Measurements from ENCODE around the gene TNNI3. TPM values are rescaled to one million over a fixed set of nuclear protein-coding genes. Genes with fewer than 3 reads are reported as not detected.

The TNNI3 gene
- total and polyA plus RNA-seq, 9 of the 15 experiments (the other 6 are each of a cell fraction or from before 2014, with no cell fraction given), result 4.7 to 158 (median 42.0) TPM

GRCh38 chr19:55165952-55166529 is 8.5 kb upstream of the TNNI3 start (continued):
- 0 out of 2 replicates have a peak, but pooled peaks have one; percentile 53 for TF ChIP-seq RB1 (IDR thresholded peaks at IDR 0.05; ENCODE audit: low read depth)
- no peak for TF ChIP-seq TFAM (CRISPR knock-in tag; conservative IDR thresholded peaks at IDR 0.05)
- no peak for TF ChIP-seq GTF2F1 (IDR thresholded peaks at IDR 0.05; ENCODE audit: low read depth, low read length)
- 0 out of 2 replicates have a peak, but pooled peaks have one; percentile 44 for TF ChIP-seq ZBTB9 (CRISPR knock-in tag; IDR thresholded peaks at IDR 0.05)
- TF ChIP-seq ATF6 (CRISPR knock-in tag; IDR thresholded peaks at IDR 0.05), result no peak; the same call in 1 of the 2 replicates
- TF ChIP-seq RBM15 (IDR thresholded peaks at IDR 0.05; ENCODE audit: insufficient read depth, low read length), result no peak
- TF ChIP-seq TCFL5 (CRISPR knock-in tag; conservative IDR thresholded peaks at IDR 0.05), result no peak
- TF ChIP-seq ZFP91 (CRISPR knock-in tag; IDR thresholded peaks at IDR 0.05), result 0 out of 2 replicates have a peak, but pooled peaks have one; percentile 37
- no peak for TF ChIP-seq SNIP1 (IDR thresholded peaks at IDR 0.05; ENCODE audit: low read depth)
- TF ChIP-seq HDAC6 (IDR thresholded peaks at IDR 0.05; ENCODE audit: low read depth, low read length), result no peak
- no peak for TF ChIP-seq MYNN (IDR thresholded peaks at IDR 0.05)
- no peak for TF ChIP-seq MYNN (CRISPR knock-in tag; IDR thresholded peaks at IDR 0.05)
- no peak for TF ChIP-seq KLF16 (IDR thresholded peaks at IDR 0.05)
- TF ChIP-seq NR4A1 (CRISPR knock-in tag; IDR thresholded peaks at IDR 0.05), result no peak
- TF ChIP-seq NR4A1 (tag; IDR thresholded peaks at IDR 0.05), result no peak
- no peak for TF ChIP-seq CBX8 (IDR thresholded peaks at IDR 0.05; ENCODE audit: borderline replicate concordance, extremely low read depth, low read depth, low read length, poor library complexity, severe bottlenecking)
- no peak for TF ChIP-seq E2F4 (CRISPR knock-in tag; IDR thresholded peaks at IDR 0.05; ENCODE audit: low read depth)
- TF ChIP-seq NFXL1 (CRISPR knock-in tag; IDR thresholded peaks at IDR 0.05), result no peak
- TF ChIP-seq ZBTB2 (IDR thresholded peaks at IDR 0.05), result no peak
- no peak for TF ChIP-seq ZNF324 (CRISPR knock-in tag; IDR thresholded peaks at IDR 0.05)
- TF ChIP-seq ZKSCAN1 (IDR thresholded peaks at IDR 0.05; ENCODE audit: low read depth, low read length), result no peak
- no peak for TF ChIP-seq SMARCA4 (IDR thresholded peaks at IDR 0.05)
